Brain microvascular endothelial cell (primary cell): ENCODE results near the gene PHEX.

ENCODE experiments used
- DNase-seq: peaks from one replicate; pipeline ENCODE4 v3.0.0-alpha.2; 2020
- H3K27ac ChIP-seq: fragments of 250-450 bp; sonication (Bioruptor Pico); 2 replicates; pipeline ENCODE4 v1.5.1; 2020; ENCODE audit warnings: mild to moderate bottlenecking, moderate library complexity
- H3K27me3 ChIP-seq: fragments of 250-450 bp; sonication (Bioruptor Pico); replicated peaks from 2 replicates; pipeline ENCODE4 v1.5.1; 2020; ENCODE audit warnings: mild to moderate bottlenecking
- H3K36me3 ChIP-seq: fragments of 250-450 bp; sonication (Bioruptor Pico); replicated peaks from 2 replicates; pipeline ENCODE4 v1.5.1; 2020; ENCODE audit warnings: mild to moderate bottlenecking
- H3K4me3 ChIP-seq: 2 replicates; pipeline ENCODE4 v1.5.1; 2011; ENCODE audit warnings: low read depth, mild to moderate bottlenecking, control low read depth, low read length, moderate library complexity
- in situ Hi-C: cut with HindIII; loops from 2 replicates; pipeline ENCODE4 v1.10.0; 2017; ENCODE audit warnings: low sequenced_read_pairs, low pct_ligation_motif_present
- TF ChIP-seq, protein P1 (sequence below): IDR thresholded peaks from 2 replicates; pipeline ENCODE4 v1.5.1; 2011; ENCODE audit warnings: low read depth, mild to moderate bottlenecking, moderate library complexity, low read length, control low read depth, inconsistent platforms; ENCODE audit errors: missing control alignments

PHEX gene

DNA sequence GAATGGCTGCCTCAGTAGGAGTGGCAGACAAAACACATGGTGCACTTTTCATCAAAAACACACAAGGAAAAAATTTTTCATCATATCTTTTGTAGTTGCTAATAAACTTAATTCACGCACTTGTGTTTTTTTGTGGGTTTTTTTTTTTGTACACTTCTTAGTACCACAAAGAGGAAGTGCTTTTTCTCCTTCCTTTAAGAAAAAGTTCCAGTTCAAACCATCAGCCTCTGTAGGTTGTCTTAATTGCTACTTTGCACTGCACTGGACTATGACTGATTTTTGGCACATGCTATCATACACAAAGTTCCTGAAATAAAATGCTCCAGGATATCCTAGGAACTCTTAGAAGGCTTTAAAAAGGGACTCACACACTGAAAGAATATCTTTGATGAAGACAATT lies at the start of gene PHEX:
TSS of gene PHEX (plus strand) at position 242 of the 400 bp plus-strand sequence. CDS start 681 bp downstream, outside the sequence.
- H3K27ac ChIP-seq: no peak within 1 kb of the TSS
- H3K36me3 ChIP-seq: no peaks in the 10 kb centered on the region
- in situ Hi-C loops: no loop called here

DNA sequence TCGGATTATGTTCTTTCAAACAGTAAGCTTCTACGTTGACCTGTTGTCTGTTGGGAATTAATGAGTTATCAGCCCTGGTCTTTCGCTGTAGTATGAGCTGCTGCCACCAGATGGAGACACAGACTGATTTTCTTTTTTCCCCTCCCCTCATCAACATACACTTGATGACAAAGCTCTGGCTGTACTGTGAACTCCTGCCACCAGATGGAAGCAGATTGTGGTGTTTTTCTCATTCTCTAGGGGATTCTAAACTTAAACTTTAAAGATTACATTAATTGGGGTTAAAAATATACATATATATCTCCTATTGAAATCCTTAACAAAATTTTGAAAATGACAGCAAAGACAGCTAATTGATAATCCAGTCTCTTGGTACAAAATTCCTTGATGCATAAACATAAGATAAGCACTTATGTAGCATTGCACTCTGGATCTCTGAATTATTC lies 46.8 kb upstream of the PHEX start:
- Histone ChIP-seq H3K36me3 (peaks cover 10% of the 10 kb centered on the region), H3K27me3 (no peaks in the 10 kb centered on the region), H3K4me3 (no peak overlapping the region), H3K27ac (no peak overlapping the region)
- DNase-seq: peak; percentile 82
- TF ChIP-seq, protein P1, sequence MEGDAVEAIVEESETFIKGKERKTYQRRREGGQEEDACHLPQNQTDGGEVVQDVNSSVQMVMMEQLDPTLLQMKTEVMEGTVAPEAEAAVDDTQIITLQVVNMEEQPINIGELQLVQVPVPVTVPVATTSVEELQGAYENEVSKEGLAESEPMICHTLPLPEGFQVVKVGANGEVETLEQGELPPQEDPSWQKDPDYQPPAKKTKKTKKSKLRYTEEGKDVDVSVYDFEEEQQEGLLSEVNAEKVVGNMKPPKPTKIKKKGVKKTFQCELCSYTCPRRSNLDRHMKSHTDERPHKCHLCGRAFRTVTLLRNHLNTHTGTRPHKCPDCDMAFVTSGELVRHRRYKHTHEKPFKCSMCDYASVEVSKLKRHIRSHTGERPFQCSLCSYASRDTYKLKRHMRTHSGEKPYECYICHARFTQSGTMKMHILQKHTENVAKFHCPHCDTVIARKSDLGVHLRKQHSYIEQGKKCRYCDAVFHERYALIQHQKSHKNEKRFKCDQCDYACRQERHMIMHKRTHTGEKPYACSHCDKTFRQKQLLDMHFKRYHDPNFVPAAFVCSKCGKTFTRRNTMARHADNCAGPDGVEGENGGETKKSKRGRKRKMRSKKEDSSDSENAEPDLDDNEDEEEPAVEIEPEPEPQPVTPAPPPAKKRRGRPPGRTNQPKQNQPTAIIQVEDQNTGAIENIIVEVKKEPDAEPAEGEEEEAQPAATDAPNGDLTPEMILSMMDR: peak; percentile 90
- in situ Hi-C loops: no loop called here

More for the DNA sequence above, at the start of gene PHEX:
- no peak for DNase-seq
- TF ChIP-seq, protein P1: no peak
- Histone ChIP-seq H3K4me3 (no peak within 1 kb of the TSS), H3K27me3 (no peaks in the 10 kb centered on the region)

GRCh38 chrX:21986596-21986995 lies 45.5 kb upstream of the PHEX start:
- TF ChIP-seq, protein P1: no peak
- DNase-seq: peak; percentile 9

GRCh38 chrX:21989384-21989783 lies 42.7 kb upstream of the PHEX start:
- DNase-seq: no peak
- TF ChIP-seq, protein P1: no peak
- Histone ChIP-seq H3K4me3 (no peak overlapping the region), H3K27ac (no peak overlapping the region), H3K36me3 (peaks cover 10% of the 10 kb centered on the region), H3K27me3 (no peaks in the 10 kb centered on the region)
- in situ Hi-C loops: no loop called here

More at GRCh38 chrX:21986596-21986995, 45.5 kb upstream of the PHEX start:
- H3K36me3 ChIP-seq: peaks cover 10% of the 10 kb centered on the region
- no peak overlapping the region for H3K4me3 ChIP-seq
- H3K27me3 ChIP-seq: no peaks in the 10 kb centered on the region
- H3K27ac ChIP-seq: no peak overlapping the region
- in situ Hi-C loops: no loop called here

- in situ Hi-C loops: no loop called here
- DNase-seq: no peak
- Histone ChIP-seq H3K27ac (no peak overlapping the region), H3K36me3 (peaks cover 8% of the 10 kb centered on the region), H3K27me3 (no peaks in the 10 kb centered on the region), H3K4me3 (no peak overlapping the region)
- TF ChIP-seq, protein P1: no peak
Observed at GRCh38 chrX:21990832-21991231, 41.3 kb upstream of the PHEX start.

- Histone ChIP-seq H3K27ac (no peak overlapping the region), H3K36me3 (peaks cover 8% of the 10 kb centered on the region), H3K27me3 (no peaks in the 10 kb centered on the region), H3K4me3 (no peak overlapping the region)
- in situ Hi-C loops: no loop called here
- TF ChIP-seq, protein P1: no peak
- no peak for DNase-seq
Observed at GRCh38 chrX:21991504-21991903, 40.6 kb upstream of the PHEX start.
